GM23248 (cell line): ENCODE measurements around the gene KCNJ4.
"Not testable (repeated sequence)": the region's sequence is repeated elsewhere in the genome, so short reads cannot be mapped to it uniquely, and the experiment has no call there.

Source experiments
- EZH2 ChIP-seq: fragments of 200-600 bp; sonication (generic); IDR thresholded peaks from 2 replicates; pipeline ENCODE4 v1.6.1; 2018; ENCODE audit warnings: antibody characterized with exemption, mild to moderate bottlenecking; ENCODE audit not compliant: insufficient read depth, poor library complexity, severe bottlenecking
- EZH2phosphoT487 ChIP-seq: fragments of 200-600 bp; sonication (generic); IDR thresholded peaks from 2 replicates; pipeline ENCODE4 v1.6.1; 2018; ENCODE audit warnings: antibody characterized with exemption, moderate library complexity, mild to moderate bottlenecking, low read depth; ENCODE audit not compliant: insufficient read depth

DNA sequence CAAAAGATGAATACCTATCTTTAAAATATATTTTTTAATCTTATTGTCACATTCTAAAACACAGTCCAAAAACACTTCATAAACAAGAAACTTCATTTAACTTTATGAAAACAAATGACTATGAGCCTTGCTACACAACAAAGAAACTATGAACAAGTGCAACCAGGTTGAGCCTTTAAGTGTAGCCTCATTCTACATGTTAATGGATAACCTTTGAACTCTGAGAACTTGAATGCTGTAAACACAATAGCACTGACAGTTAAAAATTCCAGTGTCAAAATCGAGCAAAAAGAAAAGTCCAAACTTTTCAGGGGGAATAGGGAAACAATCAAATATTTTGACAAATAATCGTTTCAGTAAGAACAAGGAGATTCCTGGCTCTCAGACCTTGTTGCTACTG is 54.7 kb downstream of the KCNJ4 start:
- not testable (repeated sequence) for TF ChIP-seq EZH2, EZH2phosphoT487
